GM21723 (cell line): ENCODE data around the gene BNIP1.
A peak's percentile ranks its signal among the peaks of the same experiment; 100 is the strongest.
"Not testable (repeated sequence)": the region's sequence is repeated elsewhere in the genome, so short reads cannot be mapped to it uniquely, and the experiment has no call there.

Experiments used
- ATAC-seq: cut with Tn5 transposase; IDR thresholded peaks from one replicate; pipeline ENCODE4 v1.9.1; 2021; ENCODE audit warnings: mild to moderate bottlenecking, moderate library complexity; ENCODE audit not compliant: unreplicated experiment

BNIP1 gene, protein sequence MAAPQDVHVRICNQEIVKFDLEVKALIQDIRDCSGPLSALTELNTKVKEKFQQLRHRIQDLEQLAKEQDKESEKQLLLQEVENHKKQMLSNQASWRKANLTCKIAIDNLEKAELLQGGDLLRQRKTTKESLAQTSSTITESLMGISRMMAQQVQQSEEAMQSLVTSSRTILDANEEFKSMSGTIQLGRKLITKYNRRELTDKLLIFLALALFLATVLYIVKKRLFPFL

DNA sequence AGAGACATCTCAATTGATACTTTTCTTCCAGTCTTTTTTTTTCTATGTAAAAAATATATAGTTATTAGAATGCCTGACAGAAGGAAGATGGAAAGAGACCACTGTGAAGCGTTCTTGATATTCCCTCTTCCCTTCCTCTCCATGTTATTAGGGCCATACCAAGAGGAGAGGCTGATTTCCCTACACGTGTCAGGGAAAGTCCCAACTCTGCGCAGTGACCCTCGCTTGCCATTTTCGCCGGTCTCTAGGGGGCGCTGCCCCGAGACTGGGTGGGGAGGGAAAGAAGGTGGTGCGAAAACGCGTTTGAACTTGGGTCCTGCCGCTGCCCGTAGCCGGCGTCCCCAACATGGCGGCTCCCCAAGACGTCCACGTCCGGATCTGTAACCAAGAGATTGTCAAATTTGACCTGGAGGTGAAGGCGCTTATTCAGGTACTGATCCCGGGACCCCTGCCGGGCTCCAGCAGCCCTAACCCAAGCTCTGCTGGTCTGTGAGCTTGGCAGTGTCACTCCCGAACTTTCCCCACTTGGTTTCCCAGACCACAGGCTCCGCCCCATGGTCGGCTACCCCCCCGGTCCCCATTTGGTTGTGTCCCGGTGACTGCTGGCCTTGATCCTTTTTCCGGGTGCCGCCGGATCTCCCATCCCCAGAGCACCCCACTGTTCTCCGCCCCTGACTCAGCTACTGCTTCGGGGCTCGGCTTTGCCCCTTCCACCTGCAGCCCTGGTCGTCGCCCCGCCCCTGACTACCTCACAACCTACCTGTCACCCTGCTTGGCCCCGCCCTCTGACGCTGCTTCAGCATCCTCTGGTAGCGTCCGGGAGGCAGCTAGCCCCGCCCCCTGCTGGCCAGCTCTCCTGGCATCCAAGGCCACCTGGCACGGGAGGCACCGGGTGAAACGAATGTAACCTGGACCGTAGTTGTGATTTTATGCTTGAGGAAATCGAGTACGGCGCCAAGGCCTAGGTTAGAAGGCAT is at the start of gene BNIP1:
Gene BNIP1 (plus strand): TSS at position 332 of the 977 bp plus-strand sequence. CDS start 15 bp downstream, at position 347.
- peak; percentile 91 for ATAC-seq

DNA sequence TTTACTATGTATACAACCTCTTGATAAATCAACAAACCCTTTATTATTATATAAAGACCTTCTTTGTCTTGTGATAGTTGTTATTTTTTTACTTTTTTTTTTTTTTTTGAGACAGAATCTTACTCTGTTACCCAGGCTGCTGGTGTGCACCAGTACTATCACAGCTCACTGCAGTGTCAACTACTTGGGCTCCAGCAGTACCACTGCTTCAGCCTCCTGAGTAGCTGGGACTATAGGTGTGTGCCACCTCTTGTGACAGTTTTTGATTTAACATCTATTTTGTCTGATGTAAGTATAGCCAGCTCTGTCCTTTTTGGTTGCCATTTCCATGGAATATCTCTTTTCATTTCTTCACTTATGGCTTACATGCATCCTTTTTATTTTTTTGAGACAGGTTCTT is 45.5 kb upstream of the BNIP1 start:
- ATAC-seq: no peak

DNA sequence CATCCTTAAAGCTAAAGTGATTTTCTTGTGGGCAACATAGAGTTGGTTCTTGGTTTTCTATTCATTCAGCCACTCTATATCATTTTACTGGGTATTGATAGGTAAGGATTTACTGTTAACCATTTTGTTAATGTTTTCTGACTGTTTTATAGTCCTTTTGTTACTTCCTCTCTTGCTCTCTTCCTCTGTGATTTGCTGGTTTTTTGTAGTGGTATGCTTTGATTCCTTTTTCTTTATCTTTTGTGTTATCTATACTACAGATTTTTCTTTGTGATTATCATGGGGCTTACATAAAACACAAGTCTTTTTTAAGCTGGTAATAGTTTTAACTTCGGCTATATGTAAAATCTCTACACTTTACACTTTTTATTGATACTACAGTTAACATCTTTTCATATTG is 44.9 kb upstream of the BNIP1 start:
- ATAC-seq: no peak

DNA sequence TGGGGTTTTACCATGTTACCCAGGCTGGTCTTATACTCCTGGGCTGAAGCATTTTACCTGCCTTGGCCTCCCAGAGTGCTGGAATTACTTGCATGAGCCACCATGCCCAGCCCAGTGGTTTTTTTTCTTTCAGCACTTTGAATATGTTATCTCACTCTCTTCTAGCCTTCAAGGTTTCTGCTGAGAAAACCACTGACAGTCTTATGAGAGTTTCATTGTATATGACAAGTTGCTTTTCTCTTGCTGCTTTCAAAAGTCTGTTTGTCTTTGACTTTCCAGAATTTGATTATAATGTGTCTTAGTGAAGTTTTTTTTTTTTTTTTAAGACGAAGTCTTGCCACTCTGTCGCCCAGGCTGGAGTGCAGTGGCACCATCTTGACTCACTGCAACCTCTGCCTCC is 43.1 kb upstream of the BNIP1 start:
- ATAC-seq: no peak

DNA sequence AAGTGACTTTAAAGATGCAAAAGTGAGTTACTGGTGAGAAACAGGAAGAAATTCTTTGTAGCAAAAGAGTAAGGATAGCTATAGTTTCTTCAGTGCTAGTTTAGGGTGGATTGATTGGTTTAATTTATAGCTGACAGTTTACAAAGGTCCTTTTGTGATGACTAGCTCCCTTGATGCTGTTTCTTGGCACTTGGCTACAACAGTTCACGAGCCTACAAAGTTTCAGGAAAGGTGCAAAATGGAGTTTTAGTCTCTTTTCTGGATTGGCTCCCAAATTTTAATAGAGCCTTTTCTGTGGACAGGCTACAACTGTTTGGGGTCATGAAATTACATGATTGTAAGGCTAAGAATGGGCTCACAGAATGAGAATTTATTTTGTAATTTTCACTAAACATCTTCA is 40.9 kb upstream of the BNIP1 start:
- ATAC-seq: no peak

DNA sequence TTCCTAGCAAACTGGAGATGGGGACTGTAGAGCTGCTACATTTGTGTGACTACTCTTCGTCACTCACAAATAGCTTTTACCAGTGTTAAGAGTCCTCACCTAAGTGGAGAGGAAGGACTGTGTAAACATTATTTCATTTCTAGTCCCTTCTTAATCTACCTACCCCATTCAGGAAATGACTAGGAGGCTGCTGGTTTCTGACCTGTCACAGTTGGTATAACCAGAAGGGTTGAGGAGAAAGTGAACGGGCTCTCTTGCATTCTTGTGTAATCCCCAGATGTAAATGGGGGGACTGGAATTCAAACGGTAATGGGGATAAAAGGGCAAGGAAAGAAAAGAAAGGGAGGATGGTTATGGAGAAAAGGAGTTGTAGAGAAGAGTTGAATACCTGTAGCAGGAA is 35.4 kb upstream of the BNIP1 start:
- no peak for ATAC-seq

DNA sequence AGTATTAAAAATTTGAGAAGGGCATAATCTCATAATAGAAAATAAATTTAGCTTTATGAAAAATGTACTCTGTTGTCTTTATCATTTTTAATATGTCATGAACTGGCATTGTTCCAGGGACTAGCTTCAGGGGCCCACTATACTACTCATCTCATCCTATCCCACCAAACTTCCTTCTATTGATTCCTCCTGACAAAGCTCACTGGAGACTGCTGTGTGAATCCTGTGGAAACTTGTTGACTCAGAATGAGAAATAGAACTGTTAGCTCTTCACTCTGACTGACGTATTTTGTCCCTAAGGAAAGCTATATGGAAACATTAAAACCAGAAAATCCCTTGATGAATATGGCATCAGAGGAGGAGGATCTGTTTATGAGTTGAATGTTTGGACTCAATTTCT is 29.8 kb upstream of the BNIP1 start:
- no peak for ATAC-seq

DNA sequence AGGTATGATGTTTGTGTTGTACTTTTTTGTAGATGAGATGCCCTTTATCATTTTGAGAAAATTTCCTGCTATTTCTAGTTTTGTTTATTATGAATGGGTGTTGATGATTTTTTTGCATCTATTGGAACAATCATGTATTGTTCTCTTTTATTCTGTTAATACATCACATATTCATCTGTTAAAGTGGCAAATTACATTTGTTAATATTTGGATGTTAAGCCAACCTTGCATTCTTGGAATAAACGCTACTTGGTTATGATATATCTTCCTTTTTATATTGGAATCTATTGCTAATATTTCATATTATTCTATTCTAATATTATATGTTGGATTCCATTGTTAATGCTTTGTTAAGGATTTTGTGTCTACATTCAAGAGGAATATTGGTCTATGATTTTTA is 24.6 kb upstream of the BNIP1 start:
- no peak for ATAC-seq

DNA sequence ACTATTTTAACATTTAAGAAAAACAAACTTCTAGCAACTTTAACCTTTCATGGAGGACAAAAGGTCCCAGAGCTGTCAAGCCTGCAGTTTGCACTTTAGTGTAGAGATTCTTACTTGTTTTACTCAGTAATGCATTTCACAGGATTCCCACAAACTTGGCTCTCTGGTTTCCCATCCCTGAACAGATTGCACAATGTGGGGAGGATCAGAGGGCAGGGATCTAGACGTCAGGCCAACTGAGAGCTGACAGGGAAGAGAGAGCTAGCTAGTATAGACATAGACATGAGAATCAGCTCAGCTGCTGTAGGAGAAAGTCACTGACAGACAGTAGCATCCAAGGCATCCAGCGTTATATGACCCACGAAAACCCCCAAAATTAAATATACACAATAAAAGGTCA is 20.9 kb upstream of the BNIP1 start:
- no peak for ATAC-seq

DNA sequence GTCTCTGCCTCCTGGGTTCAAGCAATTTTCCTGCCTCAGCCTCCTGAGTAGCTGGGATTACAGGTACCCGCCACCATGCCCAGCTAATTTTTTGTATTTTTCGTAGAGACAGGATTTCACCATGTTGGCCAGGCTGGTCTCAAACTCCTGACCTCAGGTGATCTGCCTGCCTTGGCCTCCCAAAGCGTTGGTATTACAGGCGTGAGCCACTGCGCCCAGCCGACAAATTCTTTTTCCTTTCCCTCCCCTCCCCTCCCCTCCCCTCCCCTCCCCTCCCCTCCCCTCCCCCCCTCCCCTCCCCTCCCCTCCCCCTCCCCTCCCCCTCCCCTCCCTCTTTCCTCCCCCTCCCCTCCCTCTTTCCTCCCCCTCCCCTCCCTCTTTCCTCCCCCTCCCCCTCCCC is 12.2 kb upstream of the BNIP1 start:
- not testable (repeated sequence) for ATAC-seq

DNA sequence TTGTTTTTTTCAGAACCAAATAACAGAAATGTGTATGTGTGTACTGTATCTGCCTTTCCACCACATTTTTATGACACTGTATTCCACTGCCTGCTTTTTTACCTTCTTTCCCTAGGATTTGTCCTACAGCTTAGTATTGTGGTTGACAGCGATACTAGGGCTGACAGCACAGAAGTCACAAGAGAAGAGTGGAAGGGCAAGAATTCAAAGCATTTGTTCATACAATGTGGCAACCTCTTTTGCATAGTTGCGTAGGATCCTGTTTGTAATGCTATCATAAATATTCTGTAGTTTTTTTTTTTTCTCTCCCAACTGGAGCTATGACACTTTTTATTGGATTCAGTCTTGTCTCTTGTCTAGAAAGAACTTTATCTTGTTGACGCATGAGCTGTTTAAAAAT is 5.6 kb upstream of the BNIP1 start:
- ATAC-seq: no peak

DNA sequence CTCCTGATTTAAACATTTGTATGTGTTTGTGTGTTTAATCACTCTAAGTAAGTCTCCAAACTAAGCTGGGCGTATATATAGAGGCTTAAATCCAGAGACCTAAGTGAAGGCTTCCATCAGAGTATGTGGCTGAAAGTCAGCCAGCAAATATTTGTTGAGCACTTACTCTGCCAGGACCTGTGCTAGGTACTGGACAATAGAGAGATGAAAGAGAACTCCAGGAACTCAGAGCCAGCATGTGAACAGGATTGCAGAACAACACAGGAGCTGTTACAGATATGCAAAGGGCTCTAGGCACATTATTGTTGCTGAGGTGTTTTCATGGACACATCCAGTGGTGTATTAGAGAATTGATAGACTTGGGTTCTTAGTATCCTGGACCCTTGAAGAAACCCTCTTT is 4.7 kb upstream of the BNIP1 start:
- no peak for ATAC-seq

DNA sequence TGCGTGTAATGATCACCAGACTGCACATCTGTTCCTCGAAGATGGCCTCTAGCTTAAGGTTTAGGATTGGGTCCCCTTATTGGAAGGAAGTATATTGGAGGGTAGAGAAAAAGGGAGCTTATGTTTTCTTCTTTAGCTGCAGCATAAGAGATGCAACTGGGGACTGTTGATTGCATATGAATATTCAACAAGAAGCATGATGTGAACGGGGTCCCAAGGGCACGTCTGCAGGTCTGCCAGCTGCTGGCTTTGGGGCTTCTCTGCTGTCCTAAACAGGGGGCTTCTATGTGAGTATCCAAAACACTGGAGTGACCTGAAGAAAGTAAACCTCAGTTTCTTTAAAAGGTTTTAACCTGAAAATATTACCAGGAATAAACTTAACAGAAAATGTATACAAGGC is 3.6 kb upstream of the BNIP1 start:
- ATAC-seq: no peak

DNA sequence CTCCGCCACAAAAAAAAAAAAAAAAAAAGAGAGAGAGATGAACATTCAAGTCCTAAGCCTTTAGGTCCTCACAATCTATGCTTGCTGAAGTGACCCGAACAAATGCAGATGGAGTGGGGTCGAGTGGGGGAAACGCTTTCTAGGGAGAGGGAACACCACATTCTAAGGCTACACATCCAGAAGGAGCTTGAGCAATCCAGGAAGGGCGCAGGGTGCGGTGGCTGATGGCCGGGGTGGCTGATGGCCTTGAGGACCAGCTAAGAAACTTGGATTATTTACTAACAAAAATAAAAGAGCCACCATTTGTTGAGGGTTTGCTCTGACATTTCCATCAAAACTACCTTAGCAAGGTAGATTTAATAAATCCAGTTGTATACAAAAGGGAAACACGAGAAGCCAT is 764 bp upstream of the BNIP1 start:
- no peak for ATAC-seq

DNA sequence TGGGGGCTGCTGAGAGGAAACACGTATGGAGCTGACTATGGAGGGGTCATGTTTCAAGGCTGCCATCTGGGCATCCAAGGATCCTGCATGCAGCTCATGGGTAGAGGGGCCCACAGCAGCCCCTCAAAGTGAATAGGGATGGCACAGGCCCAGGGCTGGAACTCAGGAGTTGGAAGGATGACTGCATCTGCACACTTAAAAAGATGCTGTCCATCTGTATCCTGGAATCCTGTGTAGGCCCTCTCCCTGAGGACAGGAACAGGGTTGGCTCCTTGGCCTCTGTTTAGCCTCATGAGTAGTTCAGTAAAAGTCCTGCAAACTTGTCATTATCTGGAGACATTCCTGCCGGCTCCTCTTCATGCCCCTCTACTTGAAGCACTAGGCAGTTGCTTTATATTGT is 4.0 kb downstream of the BNIP1 start:
- no peak for ATAC-seq

DNA sequence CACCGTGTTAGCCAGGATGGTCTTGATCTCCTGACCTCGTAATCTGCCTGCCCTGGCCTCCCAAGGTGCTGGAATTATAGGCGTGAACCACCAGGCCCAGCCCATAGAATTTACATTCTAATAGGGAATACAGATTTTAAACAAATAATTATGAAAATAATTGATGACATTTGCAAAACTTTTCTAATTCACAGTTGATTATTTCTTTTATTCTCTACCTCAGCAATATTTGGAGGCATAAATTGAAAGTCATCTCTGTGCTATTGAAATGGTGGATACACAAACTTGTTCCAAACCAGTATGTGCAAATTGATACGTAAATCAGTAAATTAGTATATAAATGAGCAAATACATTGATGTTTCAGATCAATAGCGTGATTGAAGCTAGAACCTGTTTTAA is 8.2 kb downstream of the BNIP1 start:
- no peak for ATAC-seq

DNA sequence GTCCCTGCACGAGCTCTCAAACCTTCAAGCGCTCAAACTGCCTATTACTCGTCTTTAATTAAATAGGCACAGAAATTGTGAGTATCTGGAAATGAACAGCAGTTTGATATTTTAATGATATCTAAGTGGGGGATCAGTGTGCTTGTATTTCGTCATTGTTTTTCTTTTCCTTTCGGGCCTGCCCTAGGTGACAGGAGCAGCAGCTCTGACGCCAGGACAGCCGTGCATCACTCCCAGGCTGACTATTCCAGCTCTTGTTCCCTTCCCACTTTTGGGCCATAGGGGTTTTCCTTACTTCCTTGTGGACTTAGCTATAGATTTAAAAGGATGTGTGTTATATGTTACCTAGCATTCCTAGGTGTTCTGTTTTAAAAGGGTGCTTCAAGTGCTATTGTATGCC is 9.5 kb downstream of the BNIP1 start:
- ATAC-seq: no peak

DNA sequence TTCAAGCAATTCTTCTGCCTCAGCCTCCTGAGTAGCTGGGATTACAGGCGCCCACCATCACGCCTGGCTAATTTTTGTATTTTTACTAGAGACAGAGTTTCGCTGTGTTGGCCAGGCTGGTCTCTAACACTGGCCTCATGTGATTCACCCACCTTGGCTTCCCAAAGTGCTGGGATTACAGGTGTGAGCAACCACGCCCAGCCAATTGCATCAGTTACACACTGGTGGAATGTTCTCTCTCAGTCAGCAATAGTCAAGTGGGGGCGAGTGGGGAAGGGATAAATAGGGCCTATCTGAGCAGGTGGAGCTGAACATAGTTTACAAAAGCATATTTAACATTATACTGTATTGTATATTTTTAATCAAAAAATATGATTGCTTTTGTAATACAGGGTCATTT is 10.3 kb downstream of the BNIP1 start:
- ATAC-seq: not testable (repeated sequence)

DNA sequence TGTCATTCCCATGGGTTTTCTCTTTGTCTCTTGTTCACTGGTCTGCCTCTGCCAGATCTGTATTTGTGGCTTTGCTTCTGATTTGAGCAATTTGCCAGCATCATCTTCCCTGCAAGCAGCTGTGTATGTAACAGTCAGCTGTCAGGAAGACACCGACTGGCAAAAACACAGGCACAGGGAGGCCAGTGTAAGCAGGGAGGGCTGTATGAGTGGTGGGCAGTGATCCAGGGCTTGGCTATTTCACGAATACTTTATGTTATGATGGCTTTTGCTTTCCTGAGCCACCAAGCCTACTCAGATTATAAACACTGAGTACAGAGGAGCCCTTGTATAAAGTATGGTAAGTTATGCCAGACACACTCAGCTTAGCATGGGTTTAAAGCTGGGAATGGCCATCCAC is 11.6 kb downstream of the BNIP1 start:
- no peak for ATAC-seq

DNA sequence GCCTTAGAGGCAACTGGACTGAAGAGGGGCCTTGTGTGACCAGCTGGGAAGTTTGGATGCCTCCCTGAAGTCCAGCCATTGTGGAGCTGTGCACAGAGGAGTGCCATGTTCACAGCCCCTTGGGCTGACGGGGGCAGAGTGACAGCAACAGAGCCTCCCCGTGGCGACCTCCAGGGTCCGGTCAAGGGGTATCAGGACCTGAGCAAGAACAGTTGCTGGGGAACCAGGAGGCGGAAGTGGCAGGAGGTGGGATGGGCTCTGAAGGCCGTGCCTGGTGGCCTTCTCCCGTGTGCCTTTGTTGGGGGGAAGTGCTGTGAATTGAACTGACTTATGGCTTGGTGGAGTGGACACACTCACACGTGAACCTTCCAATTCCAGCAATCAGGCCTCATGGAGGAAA is 14.0 kb downstream of the BNIP1 start:
- no peak for ATAC-seq

DNA sequence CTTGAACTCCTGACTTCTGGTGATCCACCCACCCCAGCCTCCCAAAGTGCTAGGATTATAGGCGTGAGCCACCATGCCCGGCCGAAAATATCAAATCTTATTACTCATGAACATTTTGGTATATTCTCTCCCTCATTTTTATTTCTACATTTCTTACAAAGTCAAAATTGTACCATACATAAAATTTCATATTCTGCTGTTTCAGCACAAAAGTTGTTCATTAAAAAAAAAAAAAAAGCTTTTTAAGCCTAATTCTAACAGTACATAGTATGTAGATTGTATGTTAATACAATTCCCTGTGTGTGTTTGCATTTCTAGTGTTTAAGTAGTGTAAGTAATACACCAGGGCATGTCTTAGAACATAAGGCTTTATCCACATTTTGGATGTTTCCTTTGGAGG is 14.9 kb downstream of the BNIP1 start:
- ATAC-seq: no peak

DNA sequence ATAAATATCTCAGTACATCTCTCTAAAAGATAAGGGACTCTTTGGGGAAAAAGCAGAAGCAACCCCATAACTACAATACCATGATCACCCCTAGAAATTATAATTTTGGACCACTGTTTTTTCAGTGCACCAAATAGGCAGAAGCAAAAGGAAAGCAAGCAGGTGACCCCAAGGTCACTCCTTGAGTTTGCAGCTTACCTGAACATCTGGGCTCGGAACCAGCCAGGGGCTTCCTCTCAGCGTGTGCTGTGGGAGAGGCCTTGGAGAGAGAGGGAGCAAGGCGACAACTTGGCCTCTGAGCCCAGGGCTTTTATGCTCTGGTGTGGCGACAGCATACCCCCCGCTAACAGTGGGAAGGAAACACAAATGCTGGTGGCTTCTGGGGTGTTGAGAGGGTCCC is 16.8 kb downstream of the BNIP1 start:
- no peak for ATAC-seq
